AG09309 (cell line): ENCODE data around the gene HOXC6.

Experiments used
- DNase-seq: peaks from one replicate; pipeline ENCODE4 v3.0.0-alpha.2; 2010; ENCODE audit warnings: low read depth
- H3K4me3 ChIP-seq: 2 replicates; pipeline ENCODE4 v1.5.1; 2011; ENCODE audit warnings: mild to moderate bottlenecking, low read depth, low read length, moderate library complexity; ENCODE audit not compliant: control insufficient read depth
- TF ChIP-seq, protein P1 (sequence below): IDR thresholded peaks from 2 replicates; pipeline ENCODE4 v1.5.1; 2011; ENCODE audit warnings: mild to moderate bottlenecking, low read depth, low read length, inconsistent platforms; ENCODE audit not compliant: insufficient read depth, control insufficient read depth; ENCODE audit errors: missing control alignments

The HOXC6 gene

DNA sequence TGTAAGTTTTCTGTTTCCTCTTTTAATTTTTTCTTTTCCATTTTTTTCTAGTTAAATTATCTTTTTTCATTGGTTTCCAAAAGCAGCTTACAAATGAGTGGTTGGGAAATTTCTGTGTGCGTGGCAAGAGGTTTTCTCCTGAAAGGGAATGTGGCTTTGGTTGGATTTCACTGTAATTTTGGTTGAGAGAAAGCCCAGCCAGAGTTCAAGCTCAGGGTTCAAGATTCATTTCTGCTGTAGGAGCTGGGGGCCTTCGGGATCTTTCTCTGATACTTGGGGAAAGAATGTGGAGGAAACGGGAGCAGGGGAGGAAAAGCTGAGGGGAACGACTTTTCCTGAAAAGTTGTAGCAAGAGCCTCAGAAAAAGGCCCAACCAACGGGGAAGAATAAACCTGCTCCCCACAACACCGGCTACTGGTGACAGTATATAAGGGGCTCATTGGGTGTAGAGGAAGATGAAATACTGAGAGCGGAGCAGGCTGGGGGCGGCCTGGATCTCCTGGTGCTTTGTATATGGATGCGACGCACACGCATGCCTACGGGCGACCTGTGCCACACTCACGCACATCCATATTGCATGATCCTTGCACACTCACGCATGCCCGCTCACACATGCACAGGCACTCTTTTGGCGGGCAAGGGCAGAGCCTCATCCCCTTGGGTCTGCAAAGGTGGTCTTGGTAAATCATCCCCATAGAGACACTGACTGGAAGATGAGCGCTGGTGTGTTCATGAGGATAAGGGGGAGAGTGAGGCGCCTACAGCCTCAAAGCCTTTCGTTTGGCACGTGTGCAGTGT is 41.4 kb upstream of the HOXC6 start:
- no peak for DNase-seq
- TF ChIP-seq, protein P1, sequence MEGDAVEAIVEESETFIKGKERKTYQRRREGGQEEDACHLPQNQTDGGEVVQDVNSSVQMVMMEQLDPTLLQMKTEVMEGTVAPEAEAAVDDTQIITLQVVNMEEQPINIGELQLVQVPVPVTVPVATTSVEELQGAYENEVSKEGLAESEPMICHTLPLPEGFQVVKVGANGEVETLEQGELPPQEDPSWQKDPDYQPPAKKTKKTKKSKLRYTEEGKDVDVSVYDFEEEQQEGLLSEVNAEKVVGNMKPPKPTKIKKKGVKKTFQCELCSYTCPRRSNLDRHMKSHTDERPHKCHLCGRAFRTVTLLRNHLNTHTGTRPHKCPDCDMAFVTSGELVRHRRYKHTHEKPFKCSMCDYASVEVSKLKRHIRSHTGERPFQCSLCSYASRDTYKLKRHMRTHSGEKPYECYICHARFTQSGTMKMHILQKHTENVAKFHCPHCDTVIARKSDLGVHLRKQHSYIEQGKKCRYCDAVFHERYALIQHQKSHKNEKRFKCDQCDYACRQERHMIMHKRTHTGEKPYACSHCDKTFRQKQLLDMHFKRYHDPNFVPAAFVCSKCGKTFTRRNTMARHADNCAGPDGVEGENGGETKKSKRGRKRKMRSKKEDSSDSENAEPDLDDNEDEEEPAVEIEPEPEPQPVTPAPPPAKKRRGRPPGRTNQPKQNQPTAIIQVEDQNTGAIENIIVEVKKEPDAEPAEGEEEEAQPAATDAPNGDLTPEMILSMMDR: no peak
- H3K4me3 ChIP-seq: peak overlapping the region; percentile 64

DNA sequence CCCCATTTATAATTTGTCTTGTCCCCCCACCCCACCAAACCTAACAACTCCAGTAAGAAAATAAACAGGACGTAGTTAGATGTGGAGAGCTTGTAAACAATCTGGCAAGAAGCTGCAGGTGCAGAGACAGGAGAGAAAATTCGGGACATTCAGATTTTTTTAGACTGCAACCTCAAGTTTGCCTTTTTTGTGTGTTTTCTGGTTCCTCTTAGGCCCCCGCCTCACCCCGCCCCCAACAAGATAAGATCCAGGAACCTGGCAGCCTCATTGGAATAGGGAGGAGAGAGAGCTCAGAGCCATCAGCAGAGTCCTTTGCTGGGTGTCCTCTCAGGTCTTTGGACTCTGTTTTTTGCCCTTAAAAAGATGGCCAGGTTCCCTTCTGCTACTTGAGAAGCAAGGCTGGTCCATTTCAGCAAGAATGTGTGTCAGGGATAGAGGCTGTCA is 40.4 kb upstream of the HOXC6 start:
- no peak for DNase-seq
- TF ChIP-seq, protein P1: no peak
- H3K4me3 ChIP-seq: peak overlapping the region; percentile 64

DNA sequence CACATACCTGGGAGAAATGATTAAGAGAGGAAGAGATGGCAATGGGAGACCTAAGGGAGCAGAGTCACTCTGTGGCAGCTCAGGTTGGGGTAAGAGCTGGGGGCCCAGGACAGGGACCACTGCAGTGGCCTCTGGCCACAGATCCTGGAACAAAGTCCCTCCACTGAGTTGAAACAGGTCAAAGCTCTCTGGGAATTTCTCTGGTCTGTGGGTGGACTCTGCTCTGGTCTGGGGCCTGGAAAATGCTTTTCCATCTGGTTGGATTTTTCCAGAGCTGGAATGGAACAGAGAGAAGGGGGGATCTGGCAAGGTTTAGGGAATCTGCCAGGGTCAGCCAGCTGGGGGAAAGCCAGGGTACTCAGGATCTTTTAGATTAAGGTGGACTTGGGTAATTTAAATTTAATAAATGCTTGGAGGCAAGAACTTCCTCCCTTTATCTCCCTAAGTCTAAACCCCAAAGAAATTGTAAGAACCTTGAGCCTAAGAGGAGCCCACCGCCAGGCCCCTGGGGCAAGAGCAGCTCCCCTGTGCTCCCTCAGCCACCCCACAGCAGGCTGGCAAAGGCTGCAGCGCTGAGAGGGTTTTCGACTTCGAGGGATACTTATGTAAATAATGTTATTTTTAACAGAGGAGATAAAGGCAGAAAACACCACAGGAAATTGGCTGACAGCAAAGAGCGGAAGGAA is 39.6 kb upstream of the HOXC6 start:
- TF ChIP-seq, protein P1: no peak
- no peak for DNase-seq
- H3K4me3 ChIP-seq: no peak overlapping the region

DNA sequence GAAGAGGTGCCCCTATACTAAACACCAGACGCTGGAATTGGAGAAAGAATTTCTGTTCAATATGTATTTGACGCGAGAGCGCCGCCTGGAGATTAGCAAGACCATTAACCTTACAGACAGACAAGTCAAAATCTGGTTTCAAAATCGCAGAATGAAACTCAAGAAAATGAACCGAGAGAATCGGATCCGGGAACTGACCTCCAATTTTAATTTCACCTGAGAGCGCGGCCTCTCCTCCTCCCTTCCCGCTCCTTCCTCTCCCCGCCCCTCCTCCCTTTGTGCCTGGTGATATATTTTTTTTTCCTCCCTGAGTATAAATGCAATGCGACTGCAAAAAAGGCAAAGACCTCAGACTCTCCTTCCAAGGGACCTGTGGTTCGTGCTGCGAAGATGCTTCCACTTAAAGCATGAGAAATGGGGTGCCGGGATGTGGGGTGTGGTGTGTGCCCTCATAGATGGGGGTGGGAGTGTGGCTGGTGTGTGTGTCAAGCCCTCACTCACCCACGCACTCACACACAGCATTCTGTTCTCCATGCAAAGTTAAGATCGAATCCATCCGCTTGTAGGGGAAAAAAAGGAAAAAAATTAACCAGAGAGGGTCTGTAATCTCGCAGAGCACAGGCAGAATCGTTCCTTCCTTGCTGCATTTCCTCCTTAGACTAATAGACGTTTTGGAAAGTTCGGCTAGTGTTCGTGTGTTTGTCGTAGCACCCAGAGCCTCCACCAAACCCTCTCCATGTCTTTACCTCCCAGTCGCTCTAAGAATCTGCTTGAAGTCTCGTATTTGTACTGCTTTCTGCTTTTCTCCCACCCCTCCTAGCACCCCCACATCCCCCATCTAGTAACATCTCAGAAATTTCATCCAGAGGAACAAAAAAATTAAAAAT is 38.8 kb upstream of the HOXC6 start:
- TF ChIP-seq, protein P1: peak; percentile 59
- DNase-seq: no peak
- H3K4me3 ChIP-seq: peak overlapping the region; percentile 32

DNA sequence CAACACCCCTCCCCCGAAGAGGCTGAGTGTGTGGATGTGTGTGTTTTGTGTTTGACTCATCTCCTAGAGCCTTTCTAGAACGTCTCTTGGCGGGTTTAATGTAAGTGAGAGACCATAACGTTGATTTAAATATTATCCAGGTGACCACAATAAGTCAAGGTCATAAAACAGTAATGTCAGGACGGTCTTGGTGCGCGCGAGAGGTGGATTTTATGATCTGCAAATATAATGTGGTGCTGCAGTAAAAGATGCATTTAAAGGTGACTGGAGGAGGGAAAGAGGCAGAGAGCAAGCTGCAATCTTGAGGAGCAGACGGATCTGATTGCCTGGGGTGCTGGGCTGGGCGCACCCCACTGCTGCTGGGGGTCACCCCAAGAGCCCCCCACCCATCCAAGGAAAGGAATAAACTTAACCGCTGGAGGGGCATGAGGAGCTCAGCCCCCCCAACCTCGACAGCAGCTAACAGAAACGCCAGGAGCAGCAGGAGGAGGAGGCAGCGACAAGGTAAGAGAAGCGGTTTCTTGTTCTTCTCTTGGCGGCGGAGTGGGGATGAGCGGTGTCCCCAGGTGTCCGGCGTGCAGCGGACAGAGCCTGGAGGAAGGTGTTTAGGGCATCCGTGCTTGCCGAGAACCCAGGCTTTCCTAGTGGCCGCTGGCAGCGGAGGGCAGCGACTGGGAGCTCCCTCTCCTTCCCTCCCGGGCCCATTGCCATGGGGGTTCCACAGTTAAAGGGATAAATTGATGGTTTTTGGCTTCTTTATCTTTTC is 37.7 kb upstream of the HOXC6 start:
- TF ChIP-seq, protein P1: no peak
- no peak for DNase-seq

DNA sequence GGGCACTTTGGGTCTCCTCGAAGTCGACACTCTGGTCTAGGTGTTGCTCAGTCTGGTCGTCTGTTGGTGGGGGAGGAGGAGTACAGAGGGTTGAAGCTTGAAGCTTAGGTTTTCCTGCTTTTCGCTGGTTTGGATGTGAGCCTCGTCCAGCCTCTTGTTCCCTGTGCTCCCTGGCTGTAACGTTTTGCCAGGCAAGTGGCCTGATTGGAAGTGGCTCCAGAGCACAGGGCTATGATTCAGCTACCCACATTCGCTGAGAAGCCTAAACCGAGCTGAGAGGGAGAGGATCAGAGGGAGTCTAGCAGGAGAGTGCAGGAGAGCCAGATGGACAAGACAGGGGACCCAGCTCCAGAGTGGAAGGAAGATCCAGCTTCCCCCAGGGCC is 37.2 kb upstream of the HOXC6 start:
- no peak for DNase-seq
- H3K4me3 ChIP-seq: peak overlapping the region; percentile 25
- TF ChIP-seq, protein P1: no peak

More for the DNA sequence above, 37.7 kb upstream of the HOXC6 start:
- peak overlapping the region; percentile 25 for H3K4me3 ChIP-seq
